Smooth muscle cell (in vitro differentiated cells): ENCODE measurements around the gene KRTAP12-3. TPM values are rescaled to one million over a fixed set of nuclear protein-coding genes. Genes with fewer than 3 reads are reported as not detected.

Experiments used
- DNase-seq: peaks from one replicate; lab custom pipeline; 2025; ENCODE audit not compliant: unreplicated experiment; lab: John Stamatoyannopoulos, UW
- H2AFZ ChIP-seq: fragments of 200-600 bp; sonication (generic); 2 replicates; pipeline ENCODE4 v1.6.0; 2016; ENCODE audit warnings: antibody characterized with exemption, low read depth, mild to moderate bottlenecking
- H3F3A ChIP-seq: fragments of 200-600 bp; sonication (generic); 2 replicates; pipeline ENCODE4 v1.6.0; 2017; ENCODE audit warnings: antibody characterized with exemption, low read depth
- H3K27ac ChIP-seq: fragments of 200-600 bp; sonication (generic); 2 replicates; pipeline ENCODE4 v1.5.1; 2016; ENCODE audit warnings: low read depth, mild to moderate bottlenecking
- H3K27me3 ChIP-seq: fragments of 200-600 bp; sonication (generic); 2 replicates; pipeline ENCODE4 v1.6.1; 2016; ENCODE audit warnings: low read depth, mild to moderate bottlenecking
- H3K36me3 ChIP-seq: fragments of 200-600 bp; sonication (generic); 2 replicates; pipeline ENCODE4 v1.5.1; 2016; ENCODE audit warnings: low read depth
- H3K4me1 ChIP-seq: fragments of 200-600 bp; sonication (generic); 2 replicates; pipeline ENCODE4 v1.5.1; 2016; ENCODE audit warnings: low read depth
- H3K4me2 ChIP-seq: fragments of 200-600 bp; sonication (generic); 2 replicates; pipeline ENCODE4 v1.6.0; 2016; ENCODE audit warnings: mild to moderate bottlenecking
- H3K4me3 ChIP-seq: fragments of 200-600 bp; sonication (generic); 2 replicates; pipeline ENCODE4 v1.5.1; 2016; ENCODE audit warnings: mild to moderate bottlenecking
- H3K79me2 ChIP-seq: fragments of 200-600 bp; sonication (generic); 2 replicates; pipeline ENCODE4 v1.6.0; 2016; ENCODE audit warnings: low read depth, mild to moderate bottlenecking
- H3K9ac ChIP-seq: fragments of 200-600 bp; sonication (generic); 2 replicates; pipeline ENCODE4 v1.6.0; 2016; ENCODE audit warnings: low read depth
- H3K9me3 ChIP-seq: fragments of 200-600 bp; sonication (generic); replicated peaks from 2 replicates; pipeline ENCODE4 v1.5.1; 2016; ENCODE audit warnings: low read depth
- H4K20me1 ChIP-seq: fragments of 200-600 bp; sonication (generic); 2 replicates; pipeline ENCODE4 v1.6.0; 2016; ENCODE audit warnings: low read depth
- CTCF ChIP-seq: fragments of 200-600 bp; sonication (generic); IDR thresholded peaks from 2 replicates; pipeline ENCODE4 v1.5.1; 2017; ENCODE audit warnings: borderline replicate concordance, mild to moderate bottlenecking, antibody characterized with exemption; ENCODE audit not compliant: insufficient read depth, poor library complexity, severe bottlenecking
- WGBS: methylation state at CpG from one replicate; pipeline ENCODE4 v1.1.7; 2016; ENCODE audit warnings: low lambda C conversion rate; 5-methylcytosine and 5-hydroxymethylcytosine counted together
- polyA plus RNA-seq: library from polyadenylated mRNA; unstranded; fragments of >200 nt; fragmentation: Nextera tagmentation; extraction: Ambion mirVana; gene quantifications from 2 replicates; pipeline ENCODE4 v1.2.1, GENCODE V29; 2016
- total RNA-seq: library from RNA; depleted of rRNA; stranded (reverse); fragments of >200 nt; gene quantifications from 2 replicates; pipeline ENCODE4 v1.2.3, GENCODE V29; 2014

The KRTAP12-3 gene
- total and polyA plus RNA-seq, 2 experiments from 2014 or later: not detected

- Histone ChIP-seq H3K79me2 (no peaks in the 10 kb centered on the region), H3K4me2 (no peak overlapping the region), H3K4me3 (no peak overlapping the region), H3K9me3 (no peaks in the 10 kb centered on the region), H4K20me1 (no peaks in the 10 kb centered on the region), H2AFZ (no peak overlapping the region), H3K27ac (no peak overlapping the region), H3K4me1 (peaks cover 12% of the 10 kb centered on the region), H3K9ac (no peak overlapping the region), H3K27me3 (peaks cover 60% of the 10 kb centered on the region), H3F3A (no peaks in the 10 kb centered on the region), H3K36me3 (no peaks in the 10 kb centered on the region)
- TF ChIP-seq CTCF: no peak
- 49% methylated on average over 13 of the region's 13 CpGs for WGBS
- no peak for DNase-seq
Measured at GRCh38 chr21:44703731-44704635, 46.3 kb downstream of the KRTAP12-3 start.

GRCh38 chr21:44704636-44705001 lies 46.9 kb downstream of the KRTAP12-3 start:
- Histone ChIP-seq H3K27me3 (peaks cover 66% of the 10 kb centered on the region), H3K27ac (no peak overlapping the region), H3K36me3 (no peaks in the 10 kb centered on the region), H4K20me1 (no peaks in the 10 kb centered on the region), H3F3A (no peaks in the 10 kb centered on the region), H3K4me1 (peaks cover 18% of the 10 kb centered on the region), H3K9me3 (no peaks in the 10 kb centered on the region), H3K4me2 (no peak overlapping the region), H3K9ac (no peak overlapping the region), H3K4me3 (no peak overlapping the region), H2AFZ (no peak overlapping the region), H3K79me2 (no peaks in the 10 kb centered on the region)
- no peak for DNase-seq
- no peak for TF ChIP-seq CTCF
- 23% methylated on average over 13 of the region's 13 CpGs for WGBS

GRCh38 chr21:44706026-44706705 lies 48.4 kb downstream of the KRTAP12-3 start:
- 4% methylated on average over 45 of the region's 54 CpGs for WGBS
- H3K27me3 ChIP-seq: peaks cover 82% of the 10 kb centered on the region

More at GRCh38 chr21:44706026-44706705, 48.4 kb downstream of the KRTAP12-3 start:
- Histone ChIP-seq H3K4me1 (peaks cover 33% of the 10 kb centered on the region), H4K20me1 (no peaks in the 10 kb centered on the region), H3K4me2 (peak overlapping the region; percentile 67), H3K9ac (no peak overlapping the region), H3K79me2 (no peaks in the 10 kb centered on the region), H3K27ac (no peak overlapping the region), H2AFZ (no peak overlapping the region), H3F3A (no peaks in the 10 kb centered on the region), H3K9me3 (no peaks in the 10 kb centered on the region), H3K36me3 (no peaks in the 10 kb centered on the region), H3K4me3 (no peak overlapping the region)
- DNase-seq: no peak
- TF ChIP-seq CTCF: no peak
